ENCODE data around the gene PPP1CA.

DNA sequence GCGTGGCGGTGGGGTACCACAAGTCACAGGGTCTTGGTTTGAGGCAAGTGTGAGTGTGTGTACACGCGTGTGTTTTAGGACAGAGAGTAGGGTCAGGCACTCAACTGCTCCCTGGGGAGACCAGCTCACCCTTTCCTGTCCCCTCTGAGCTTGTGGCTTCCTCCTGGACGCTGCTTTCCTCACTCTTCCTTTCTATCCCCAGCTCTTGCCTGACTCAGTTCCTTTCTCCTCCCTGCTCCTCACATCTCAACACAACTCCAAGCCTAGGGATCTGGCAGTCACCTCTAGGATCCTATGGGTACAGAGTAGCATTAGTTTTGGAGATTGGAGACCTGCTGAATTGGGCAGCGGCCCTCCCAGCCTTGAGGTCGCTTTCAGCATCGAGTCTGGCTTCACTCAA, 32.4 kb downstream of the PPP1CA start:
- TF ChIP-seq, protein P1, sequence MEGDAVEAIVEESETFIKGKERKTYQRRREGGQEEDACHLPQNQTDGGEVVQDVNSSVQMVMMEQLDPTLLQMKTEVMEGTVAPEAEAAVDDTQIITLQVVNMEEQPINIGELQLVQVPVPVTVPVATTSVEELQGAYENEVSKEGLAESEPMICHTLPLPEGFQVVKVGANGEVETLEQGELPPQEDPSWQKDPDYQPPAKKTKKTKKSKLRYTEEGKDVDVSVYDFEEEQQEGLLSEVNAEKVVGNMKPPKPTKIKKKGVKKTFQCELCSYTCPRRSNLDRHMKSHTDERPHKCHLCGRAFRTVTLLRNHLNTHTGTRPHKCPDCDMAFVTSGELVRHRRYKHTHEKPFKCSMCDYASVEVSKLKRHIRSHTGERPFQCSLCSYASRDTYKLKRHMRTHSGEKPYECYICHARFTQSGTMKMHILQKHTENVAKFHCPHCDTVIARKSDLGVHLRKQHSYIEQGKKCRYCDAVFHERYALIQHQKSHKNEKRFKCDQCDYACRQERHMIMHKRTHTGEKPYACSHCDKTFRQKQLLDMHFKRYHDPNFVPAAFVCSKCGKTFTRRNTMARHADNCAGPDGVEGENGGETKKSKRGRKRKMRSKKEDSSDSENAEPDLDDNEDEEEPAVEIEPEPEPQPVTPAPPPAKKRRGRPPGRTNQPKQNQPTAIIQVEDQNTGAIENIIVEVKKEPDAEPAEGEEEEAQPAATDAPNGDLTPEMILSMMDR (IDR thresholded peaks at IDR 0.05; ENCODE audit: insufficient read depth, low read depth, low read length): no peak
- no peak for TF ChIP-seq EZH2 (IDR thresholded peaks at IDR 0.05; ENCODE audit: insufficient read depth, low read length)
